GDM1 (cell line): Measurements from ENCODE around the gene LAMC1.

Source experiments
- DNase-seq: peaks from one replicate; lab custom pipeline; 2025; lab: John Stamatoyannopoulos, UW

The LAMC1 gene

DNA sequence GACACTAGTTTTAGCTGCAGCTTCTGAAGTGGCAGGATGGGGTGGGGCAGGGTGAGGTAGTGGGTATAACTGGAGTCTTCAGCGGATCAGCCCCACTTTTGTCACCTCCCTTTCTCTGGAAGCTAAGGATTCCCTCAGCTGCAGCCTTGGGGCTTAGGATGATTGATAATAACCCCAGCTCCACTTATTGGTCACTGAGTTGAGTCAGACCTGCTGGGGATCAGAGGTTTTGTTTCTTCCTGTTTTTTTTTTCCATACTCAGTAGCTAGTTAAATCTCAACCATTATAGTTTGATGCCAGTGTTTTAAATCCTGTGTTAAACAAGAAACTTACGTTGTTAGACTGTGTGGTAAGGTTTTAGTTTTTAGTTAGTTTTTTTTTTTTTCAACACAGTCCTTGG is 57.2 kb downstream of the LAMC1 start:
- no peak for DNase-seq

DNA sequence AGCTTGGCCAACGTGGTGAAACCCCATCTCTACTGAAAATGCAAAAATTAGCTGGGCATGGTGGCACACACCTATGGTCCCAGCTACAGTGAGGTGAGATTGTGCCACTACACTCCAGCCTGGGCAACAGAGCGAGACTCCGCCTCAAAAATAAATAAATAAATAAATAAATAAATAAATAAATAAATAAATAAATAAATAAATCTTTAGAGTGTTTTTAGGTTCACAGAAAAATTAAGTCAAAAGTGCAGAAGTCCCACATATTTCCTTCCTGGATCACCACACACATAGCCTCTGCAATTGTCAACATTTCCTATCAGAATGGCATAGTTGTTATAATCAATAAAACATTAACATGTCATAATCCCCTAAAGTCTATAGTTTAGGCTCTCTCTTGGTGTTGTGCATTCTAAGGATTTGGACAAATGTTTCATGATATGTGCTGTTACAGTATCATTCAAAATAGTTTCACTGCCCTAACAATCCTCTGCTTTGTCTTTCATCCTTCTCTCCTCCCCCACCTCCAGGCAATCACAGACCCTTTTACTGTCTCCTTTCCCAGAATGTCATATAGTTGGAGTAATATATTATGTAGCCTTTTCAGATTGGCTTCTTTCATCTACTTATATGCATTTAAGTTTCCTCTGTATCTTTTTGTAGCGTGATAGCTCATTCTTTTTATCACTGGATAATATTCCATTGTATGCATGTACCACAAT is 58.3 kb downstream of the LAMC1 start:
- DNase-seq = no peak

DNA sequence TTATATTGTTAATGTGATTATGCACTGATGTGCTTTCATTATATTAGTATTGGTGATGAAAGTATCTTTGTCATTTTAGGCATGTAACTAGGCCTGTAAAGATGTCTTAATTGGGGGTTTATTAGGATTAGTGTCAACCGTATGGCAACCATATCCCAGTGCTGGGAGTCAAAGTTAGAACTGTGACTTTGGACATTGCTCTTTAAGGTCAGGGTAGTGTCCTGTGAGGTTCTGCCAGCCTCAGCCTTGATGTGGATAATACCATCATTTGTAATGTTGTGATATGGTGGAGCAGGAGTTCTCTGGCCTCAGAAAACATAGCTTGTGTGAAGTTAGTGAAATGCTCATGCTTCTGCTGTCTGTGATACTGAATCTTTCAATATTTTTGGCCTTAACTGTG is 59.4 kb downstream of the LAMC1 start:
- no peak for DNase-seq

DNA sequence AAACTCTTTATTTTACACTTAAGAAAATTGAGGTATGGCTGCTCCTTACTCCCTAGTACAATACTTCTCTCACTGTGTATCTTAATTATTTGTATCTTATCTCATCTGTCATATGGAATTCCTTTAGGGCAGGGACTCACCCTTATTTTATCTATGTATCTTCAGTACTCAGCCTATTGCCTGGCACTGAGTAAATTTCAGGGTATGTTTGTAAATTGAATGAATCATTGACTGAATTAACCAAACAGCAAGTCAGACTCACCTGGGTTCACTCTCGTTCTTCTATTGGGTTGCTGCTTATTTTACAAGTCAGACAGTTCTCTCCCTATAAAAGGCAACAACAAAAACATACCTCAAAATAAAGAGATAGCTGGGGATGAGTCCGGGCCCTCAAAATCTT is 63.8 kb downstream of the LAMC1 start:
- DNase-seq = no peak

DNA sequence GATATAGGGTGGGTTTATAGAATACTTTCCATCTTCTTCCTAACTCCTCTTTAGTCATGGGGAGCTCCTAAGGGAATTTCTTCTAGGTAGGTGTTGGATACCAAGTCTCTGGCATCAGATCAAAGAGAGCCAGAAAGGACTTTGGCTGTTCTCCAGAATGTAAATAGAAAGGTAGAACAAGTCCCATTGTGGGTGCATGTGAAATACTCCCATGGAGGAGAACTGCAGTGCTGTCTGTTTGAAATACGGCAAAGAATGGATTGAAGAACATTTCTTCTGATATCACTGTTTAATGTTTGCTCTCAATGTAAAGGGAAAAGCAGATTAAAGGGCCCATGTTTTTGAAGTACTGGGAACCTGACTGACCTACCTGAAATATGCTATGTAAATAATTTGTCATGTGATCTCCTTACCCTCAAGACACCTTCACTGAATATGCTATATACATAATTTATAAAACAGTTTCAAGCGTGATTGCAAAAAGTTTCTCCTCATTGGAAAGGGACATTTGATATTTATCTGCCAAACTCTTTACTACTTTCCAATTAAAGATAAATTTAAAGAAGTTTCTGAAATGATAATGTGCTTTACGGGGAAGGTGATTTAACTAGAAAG is 65.9 kb downstream of the LAMC1 start:
- no peak for DNase-seq

DNA sequence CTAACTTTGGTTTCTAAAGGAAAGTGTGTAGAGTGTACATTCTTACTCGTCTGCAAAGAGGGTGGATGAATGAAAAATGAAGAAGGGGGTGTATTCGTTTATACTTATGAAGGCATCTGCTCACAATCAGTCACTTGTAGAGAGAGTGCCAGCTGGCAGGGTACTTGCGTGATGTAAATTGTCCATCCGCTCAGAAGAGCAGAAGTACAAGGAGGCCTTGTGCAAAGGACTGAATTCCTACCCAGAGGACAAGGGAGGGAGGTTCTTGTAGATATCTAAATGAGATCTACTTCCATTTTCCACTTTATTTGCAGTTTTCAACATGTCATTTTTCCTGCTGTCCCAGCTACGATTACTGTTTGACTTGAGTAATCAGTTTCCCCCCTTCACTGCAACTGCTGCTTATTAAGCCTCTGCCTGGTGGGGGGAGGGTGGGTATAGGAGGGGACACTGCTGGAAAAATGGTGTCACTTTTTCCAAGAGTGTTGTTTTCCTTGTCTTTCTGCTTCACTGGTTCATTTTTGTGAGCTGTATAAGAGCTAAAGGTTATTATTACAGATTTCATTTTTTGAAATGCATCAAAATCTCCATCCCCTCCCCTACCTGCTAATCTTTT is 67.3 kb downstream of the LAMC1 start:
- DNase-seq = no peak

DNA sequence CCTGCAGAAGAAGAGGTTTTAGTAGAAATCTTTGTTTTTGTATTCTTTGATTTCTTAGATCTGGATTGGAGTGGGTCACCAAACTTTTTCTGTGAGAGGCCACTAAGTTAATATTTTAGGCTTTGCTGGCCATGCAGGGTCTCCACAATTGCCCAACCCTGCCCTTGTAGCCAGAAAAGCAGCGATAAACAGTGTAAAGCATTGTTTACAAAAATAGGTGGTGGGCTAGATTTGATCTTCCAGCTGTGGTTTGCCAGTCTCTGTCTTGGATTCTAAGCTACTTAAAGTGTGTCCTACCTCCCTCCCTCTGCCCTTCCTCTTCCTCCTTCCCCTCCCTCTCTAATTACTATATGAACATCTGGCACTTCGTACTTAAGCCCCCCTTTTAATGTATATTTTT is 68.0 kb downstream of the LAMC1 start:
- no peak for DNase-seq

DNA sequence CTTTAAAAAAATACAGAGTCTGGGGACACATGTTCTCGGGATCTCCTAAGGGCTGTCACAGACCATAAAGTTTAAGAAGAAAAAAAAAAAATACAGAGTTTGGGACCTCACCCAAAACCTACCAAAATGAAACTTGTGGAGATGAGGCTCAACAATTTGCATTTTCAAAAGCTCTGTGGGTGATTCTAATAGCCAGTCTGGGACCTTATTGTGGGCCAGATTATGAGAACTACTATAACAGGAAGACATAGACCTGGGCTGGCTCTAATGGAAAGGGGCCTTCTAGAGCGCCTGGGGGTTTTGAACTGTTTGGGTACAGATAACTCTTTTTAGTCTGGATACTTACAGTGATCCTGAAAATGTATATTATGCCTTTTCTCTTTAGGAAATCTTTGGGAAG is 69.1 kb downstream of the LAMC1 start:
- no peak for DNase-seq

DNA sequence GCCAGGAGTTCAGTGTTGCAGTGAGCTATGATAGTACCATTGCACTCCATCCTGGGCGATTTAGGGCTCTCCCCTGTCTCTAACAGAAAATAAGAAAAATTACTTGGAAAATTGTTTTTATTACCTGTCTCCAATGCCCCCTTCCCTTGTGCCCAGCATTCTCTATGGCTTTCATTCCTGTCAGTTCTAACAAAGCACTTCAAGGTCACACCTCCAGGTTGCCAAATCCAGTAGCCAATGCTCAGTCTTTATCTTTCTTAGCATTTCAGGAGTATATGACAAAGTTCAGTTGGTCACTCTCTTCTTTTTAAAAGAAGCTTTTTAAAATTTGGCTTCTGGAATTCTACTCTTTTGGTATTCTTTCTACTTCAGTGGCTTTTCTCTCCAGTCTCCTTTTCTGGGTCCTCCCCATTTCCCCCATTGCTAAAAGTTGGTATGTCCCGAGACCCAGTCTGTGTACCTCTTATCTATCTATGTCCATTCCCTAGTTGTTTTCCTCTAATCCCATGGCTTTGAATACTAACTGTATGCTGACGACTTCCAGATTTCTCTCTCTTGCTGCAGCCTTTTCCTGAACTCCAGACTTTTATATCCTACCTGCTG is 69.9 kb downstream of the LAMC1 start:
- DNase-seq = no peak

DNA sequence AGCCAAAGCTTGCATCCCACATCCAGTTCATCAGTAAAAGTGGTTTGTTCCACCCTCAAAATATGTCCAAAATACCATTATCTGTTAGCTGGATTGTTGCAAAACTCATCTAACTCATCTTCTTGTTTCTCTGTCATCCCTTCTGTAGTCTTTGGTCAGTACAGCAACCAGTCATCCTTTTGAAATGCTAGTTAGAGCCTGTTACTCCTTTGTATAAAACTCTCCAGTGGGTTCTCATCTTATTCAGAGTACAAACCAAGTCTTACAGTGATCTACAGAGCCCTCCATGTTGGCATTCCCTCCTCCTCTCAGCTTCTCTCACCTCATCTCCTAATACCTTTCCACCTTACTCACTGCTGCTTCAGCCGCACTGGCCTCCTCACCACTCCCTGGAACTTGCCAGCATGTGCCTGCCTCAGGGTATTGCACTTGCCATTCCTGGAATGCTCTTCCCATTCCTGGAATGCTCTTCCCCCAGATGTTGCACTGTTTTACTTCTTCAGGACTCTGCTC is 70.6 kb downstream of the LAMC1 start:
- DNase-seq = no peak

DNA sequence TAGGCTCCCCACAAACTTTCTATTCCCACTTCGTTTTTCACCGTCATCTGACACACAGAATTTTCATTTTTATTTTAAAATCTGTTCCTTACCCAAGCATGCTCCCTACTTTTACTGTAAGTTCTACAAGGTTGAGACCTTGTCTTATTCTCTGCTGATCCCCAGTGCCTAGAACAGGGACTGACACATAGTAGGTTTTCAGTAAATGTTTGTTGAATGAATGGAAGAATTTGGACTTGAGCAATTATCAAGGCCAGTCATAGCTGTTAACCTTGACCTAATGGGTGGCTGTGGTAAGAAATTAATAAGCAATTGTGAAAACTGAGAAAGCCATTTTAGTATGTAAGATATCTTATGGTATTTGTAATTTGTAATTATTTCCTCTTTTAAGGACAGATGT is 71.1 kb downstream of the LAMC1 start:
- no peak for DNase-seq

DNA sequence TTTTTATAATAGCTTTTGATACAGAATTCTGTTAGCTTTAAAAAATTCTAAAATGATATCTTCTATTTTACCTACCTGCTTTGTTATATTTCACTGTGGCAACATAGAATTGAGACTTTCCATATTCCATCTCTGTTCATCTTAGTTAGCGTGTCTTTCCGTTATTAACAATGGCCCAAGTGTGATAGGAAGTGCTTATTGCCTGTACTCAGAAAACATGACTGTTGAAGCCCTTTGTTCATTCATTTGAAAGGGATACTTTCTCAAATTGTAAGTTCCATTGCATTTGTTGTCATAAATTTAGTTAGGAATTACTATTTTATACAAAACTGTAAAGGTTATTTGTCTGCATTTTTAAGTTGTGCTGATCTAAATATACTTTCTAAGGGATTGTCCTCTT is 73.1 kb downstream of the LAMC1 start:
- DNase-seq = no peak

DNA sequence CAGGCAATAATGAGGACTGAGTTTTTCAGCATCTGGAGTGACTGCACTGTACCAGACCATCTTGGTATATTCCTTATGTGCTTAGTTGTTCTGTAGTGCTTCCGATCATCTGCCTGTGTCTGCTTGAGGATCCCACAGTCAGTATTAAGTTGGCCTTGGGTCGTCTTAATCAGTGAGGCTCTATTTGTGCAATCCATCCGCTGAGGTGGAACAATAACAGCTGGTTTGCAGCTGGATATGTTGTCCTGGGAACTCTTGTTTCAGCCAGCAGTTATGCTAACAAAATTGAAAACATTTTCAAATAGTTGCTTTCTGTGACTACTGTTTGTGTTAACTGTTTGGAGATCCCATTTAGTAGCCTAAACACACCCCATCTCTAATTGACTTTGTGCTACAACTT is 73.7 kb downstream of the LAMC1 start:
- DNase-seq = no peak

DNA sequence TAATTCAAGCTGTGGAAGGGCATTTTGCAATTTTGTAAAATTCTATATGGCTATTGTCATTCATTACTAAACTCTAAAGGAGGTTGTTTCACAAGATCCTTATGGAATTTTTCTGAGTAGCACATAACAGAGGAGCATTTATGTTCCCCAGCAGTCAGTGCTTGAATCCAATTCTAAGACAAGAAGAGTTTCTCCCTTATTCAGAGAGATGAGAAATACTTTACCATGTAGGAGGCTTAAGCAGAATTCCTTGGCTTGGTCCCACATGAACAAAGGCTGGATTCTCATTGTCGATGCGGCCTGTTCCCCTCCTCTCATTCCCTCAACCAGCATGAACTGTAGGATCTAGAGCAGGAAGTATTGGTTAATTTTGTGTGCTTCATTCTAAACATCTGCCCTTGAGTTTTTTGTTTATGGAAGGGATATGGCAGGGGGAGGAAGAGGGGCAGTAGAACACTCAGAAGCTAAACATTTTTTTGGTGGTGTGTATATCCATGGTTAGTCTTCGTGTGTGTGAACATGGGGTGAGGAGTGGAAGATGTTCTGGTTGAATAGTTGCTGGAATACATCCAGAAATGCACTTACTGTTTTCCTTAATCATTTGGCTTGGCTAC is 74.3 kb downstream of the LAMC1 start:
- DNase-seq = no peak

DNA sequence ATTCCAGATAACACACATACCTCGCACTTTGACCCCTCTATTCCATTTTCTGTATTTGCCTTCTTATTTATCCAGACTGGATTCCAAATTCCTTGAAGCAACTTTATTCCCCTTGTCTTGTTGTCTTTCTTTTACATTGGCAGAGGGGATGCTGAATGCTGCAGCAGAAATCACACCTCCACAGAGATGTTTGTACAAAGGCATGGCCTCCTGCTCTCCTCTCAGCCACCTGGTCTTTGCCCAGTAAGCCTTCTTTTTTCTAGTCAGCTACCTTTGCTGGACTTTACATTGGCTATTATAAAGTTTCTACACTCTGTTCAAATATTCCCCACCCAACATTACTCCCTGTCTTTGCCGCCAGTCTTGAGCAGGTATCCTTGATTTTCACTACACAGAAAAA is 75.1 kb downstream of the LAMC1 start:
- DNase-seq = no peak

DNA sequence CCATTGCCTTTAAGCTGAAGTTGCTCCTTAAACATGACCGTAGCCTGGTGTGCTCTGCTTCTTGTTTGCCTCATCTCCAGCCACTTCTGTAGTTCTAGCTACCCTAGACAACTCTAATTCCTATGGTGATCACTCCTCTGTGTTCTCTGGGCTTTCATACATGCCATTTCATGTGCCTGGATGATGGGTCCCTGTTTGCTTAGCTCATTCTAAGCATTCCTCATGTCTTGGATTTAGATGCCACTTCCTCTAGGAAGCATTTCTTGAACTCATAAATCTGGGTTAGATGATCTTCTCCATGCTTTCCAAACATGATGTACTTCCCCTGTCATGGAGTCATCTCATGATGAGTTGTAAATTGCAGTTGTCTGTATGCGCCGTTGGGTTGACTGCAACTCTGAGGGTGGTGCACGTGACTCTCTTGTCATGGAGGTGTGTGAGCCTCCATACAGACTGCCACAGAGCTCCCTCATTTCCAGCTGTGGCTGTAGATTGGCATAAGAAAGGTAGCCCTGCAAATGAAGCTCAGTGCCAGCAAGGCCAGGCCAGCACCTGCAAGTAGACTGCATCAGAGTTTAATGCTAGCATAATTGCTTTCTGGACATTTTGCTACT is 77.2 kb downstream of the LAMC1 start:
- DNase-seq = no peak

DNA sequence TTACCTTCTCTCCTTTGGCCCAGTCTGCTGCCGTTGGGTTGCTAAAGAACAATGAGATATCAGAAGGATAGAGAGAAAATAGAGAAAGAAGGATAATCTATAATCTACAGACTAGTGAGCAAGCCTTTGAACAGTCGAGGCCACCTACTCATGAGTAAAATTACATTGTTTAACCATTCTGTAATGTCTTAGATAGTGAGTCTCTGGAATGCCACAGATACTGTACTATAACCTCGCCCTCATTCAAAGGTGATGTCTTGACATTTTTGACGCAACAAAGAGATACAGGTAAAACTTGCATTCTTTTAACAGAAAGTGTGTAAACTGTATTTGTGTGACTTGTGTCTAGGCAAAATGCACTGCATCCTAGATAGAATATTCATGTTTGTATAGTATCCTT is 77.9 kb downstream of the LAMC1 start:
- no peak for DNase-seq

DNA sequence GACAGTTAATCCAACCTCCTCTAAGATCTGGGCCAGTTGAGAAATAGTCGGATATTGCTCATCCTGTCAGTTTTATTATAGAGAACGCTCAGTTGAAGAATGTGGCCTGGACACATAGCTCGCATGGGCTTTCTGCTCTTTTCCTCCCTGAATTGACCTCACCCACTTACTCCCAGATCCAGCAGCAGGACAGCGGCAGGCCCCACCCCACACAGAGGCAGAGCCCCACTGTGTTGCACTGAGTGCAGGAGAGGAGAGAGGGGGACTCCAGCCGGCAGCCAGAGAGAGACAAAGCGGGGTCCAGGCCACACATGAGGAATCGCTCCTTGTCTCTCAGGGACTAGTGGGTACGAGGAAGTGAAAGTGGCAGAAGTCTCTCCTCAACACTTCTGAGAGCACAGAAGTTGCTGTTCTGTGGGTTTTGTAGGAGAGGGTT is 78.6 kb downstream of the LAMC1 start:
- no peak for DNase-seq

DNA sequence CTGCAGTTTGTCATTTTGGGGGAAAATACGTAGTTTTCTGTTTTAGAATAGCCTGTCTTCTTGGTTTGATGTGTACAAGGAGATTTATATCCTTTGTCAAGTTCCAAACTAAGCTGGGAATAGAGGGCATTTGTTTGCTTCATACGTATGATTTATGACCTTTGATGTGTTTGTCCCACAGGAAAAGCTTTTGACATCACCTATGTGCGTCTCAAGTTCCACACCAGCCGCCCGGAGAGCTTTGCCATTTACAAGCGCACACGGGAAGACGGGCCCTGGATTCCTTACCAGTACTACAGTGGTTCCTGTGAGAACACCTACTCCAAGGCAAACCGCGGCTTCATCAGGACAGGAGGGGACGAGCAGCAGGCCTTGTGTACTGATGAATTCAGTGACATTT is 79.9 kb downstream of the LAMC1 start:
- no peak for DNase-seq

DNA sequence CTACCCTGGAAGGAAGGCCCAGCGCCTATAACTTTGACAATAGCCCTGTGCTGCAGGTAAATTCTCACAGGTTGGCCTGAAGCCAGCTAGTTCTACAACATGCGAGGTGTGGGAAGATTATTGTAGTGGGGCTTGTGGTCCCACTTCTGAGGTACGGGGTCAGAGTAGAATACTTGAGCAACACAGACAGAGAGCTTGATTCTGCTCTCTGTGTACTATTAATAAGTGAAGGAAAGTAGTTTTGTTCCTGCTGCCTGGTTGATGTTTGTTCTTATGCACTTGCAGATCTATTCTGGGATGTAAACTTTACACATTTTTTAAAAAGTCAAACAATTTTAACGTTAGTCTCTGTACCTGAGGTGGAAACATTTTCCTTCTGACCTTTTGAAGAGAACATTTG is 80.4 kb downstream of the LAMC1 start:
- no peak for DNase-seq

DNA sequence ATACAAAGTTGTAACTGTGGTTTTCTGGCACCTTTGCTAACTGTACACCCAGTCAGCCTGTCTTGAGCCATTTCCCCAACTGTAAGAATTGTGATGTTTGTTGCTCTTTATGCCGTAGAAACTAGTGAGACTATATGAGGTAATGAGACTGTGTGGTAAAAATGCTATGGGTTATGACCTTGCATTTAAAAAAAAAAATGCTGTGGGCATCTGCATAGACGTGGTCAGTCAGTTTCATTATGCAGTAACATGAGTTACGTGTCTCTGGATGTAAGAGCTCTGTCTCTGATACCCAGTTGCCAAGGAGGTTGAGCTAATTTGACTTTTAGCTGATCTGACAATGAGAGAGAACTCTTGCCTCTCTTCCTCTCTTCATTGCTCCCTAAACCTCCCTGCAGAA is 82.2 kb downstream of the LAMC1 start:
- no peak for DNase-seq

DNA sequence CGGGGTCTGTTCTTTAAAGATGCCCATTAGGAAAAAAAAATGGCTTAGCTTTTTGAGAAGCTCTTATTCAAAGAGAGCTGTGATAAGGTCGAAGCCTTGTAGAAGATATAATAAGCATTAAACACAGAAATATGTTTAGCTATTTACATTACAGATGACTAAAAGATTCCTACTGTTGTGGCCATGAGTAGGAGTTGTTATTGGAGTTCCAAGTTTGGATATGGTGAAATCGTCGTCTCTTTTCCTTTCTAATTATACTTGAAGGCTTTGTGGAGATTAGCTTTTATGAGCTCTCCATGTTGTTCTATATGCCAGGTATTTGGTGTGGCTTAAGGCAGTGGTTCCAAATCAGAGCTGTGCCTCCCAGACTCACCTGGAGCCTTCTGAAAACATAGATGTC is 82.9 kb downstream of the LAMC1 start:
- DNase-seq = no peak
